GM12801 (cell line): ENCODE measurements around the gene CCDC83.

Source experiments
- CTCF ChIP-seq: IDR thresholded peaks from one replicate; pipeline ENCODE4 v1.5.1; 2011; ENCODE audit warnings: control low read depth; ENCODE audit not compliant: insufficient read length; ENCODE audit errors: extremely low read depth

Gene CCDC83

GRCh38 chr11:85855341-85855656 is at the start of gene CCDC83:
Gene CCDC83 (plus strand): TSS chr11:85855383. CDS start chr11:85865124, 9,741 bp downstream.
- no peak for TF ChIP-seq CTCF

GRCh38 chr11:85805387-85805786 is 49.8 kb upstream of the CCDC83 start:
- TF ChIP-seq CTCF = no peak

- no peak for TF ChIP-seq CTCF
These were observed 49.2 kb upstream of the CCDC83 start for GRCh38 chr11:85806016-85806415.

- TF ChIP-seq CTCF = no peak
These were observed 48.3 kb upstream of the CCDC83 start for GRCh38 chr11:85806876-85807275.

GRCh38 chr11:85809191-85809590 is 46.0 kb upstream of the CCDC83 start:
- no peak for TF ChIP-seq CTCF

GRCh38 chr11:85809863-85810262 is 45.3 kb upstream of the CCDC83 start:
- no peak for TF ChIP-seq CTCF

GRCh38 chr11:85810521-85810870 is 44.7 kb upstream of the CCDC83 start:
- no peak for TF ChIP-seq CTCF
